ENCODE measurements around the gene CAMTA1.
A peak's percentile ranks its signal among the peaks of the same experiment; 100 is the strongest.

Gene CAMTA1

DNA sequence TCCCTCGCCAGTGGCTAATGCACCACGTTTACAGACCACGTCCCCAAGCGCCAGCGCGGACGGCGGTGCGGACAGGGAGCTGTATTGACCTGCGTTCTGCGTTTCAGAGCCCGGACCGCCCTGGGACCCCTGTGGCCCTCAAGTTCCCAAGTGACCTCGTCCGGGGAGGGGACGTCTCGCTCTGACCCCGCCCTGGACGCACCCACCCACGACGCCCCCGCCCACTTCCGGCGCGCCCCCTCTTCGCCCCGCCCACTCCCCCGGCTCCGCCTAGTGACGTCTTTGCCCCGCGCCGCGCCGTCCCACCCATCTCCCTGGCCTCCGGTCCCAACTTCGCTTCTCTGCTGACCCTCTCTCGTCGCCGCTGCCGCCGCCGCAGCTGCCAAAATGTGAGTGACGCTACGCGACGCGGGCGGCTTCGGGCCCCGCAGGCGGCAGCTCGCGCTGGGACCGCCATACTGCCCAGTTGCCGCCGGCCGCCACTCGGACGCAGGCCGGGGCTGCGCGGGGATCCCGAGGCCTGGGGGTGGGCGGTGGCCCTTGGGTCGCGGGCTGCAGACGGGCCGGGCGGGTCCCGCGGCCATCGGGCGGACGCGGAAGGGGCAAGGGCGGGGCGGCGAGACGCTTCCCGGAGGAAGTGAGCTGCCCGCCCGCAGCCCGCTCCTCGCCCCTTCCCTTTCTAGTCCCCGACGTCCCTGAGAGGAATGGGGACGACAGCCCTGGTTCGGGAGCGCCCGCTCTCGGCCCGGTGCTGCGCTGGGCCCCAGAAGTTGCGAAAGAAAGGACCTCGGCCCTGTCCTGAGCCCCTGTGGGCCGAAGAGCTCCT lies 986.0 kb downstream of the CAMTA1 start, which contains the start of gene VAMP3:
VAMP3 (plus strand) TSS at position 300 of the 826 bp plus-strand sequence; CDS start at position 388, 88 bp downstream.
- no peak for TF ChIP-seq CTCF (IDR thresholded peaks at IDR 0.05; ENCODE audit: low read depth, low read length)
- H3K4me3 ChIP-seq (ENCODE audit: low read depth, low read length) = peak within 1 kb of the TSS; percentile 70

GRCh38 chr1:7771823-7772299 lies 986.6 kb downstream of the CAMTA1 start:
- TF ChIP-seq CTCF (IDR thresholded peaks at IDR 0.05; ENCODE audit: low read depth, low read length) = no peak
- peak overlapping the region; percentile 70 for H3K4me3 ChIP-seq (ENCODE audit: low read depth, low read length)

GRCh38 chr1:7777591-7777990 lies 992.3 kb downstream of the CAMTA1 start:
- no peak overlapping the region for H3K4me3 ChIP-seq (ENCODE audit: low read depth, low read length)
- no peak for TF ChIP-seq CTCF (IDR thresholded peaks at IDR 0.05; ENCODE audit: low read depth, low read length)

- no peak for TF ChIP-seq CTCF (IDR thresholded peaks at IDR 0.05; ENCODE audit: low read depth, low read length)
- H3K4me3 ChIP-seq (ENCODE audit: low read depth, low read length) = no peak overlapping the region
These were observed 992.9 kb downstream of the CAMTA1 start for GRCh38 chr1:7778133-7778628.

GRCh38 chr1:7780976-7781375 lies 995.7 kb downstream of the CAMTA1 start:
- no peak for TF ChIP-seq CTCF (IDR thresholded peaks at IDR 0.05; ENCODE audit: low read depth, low read length)
- no peak overlapping the region for H3K4me3 ChIP-seq (ENCODE audit: low read depth, low read length)

- no peak for TF ChIP-seq CTCF (IDR thresholded peaks at IDR 0.05; ENCODE audit: low read depth, low read length)
- H3K4me3 ChIP-seq (ENCODE audit: low read depth, low read length) = no peak overlapping the region
These were observed 996.2 kb downstream of the CAMTA1 start for GRCh38 chr1:7781501-7781900.

DNA sequence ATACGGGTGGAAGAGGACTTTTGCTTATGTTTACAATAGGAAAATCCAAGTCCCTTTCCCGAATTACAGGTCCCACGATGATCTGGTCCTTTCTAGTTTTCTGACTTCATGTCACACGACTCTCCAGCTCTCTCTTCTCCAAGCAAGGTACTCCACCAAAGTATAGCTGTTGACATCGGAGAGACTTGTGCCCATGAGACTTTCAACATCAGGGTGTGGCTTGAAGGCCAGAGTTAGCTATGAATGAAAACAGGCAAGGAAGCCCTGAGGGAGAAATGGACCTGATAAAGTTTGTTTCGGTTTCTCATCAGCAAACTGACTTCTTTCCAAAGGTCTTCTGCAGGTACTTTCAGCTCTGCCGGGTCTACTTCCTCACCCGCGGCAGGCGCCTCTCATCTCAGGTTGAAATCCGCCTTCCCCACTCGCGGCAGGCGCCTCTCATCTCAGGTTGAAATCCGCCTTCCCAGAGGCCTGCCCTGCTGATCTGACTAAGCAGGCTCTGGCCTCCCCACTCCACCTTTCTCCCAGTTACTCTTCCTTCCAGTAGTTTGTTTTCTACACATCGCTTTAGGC lies 996.8 kb downstream of the CAMTA1 start:
- TF ChIP-seq CTCF (IDR thresholded peaks at IDR 0.05; ENCODE audit: low read depth, low read length) = no peak

More for the DNA sequence above, 996.8 kb downstream of the CAMTA1 start:
- no peak overlapping the region for H3K4me3 ChIP-seq (ENCODE audit: low read depth, low read length)

Data from WI38 (cell line).